K562 (cell line): ENCODE measurements around the gene CELSR1. TPM values are rescaled to one million over a fixed set of nuclear protein-coding genes. Genes with fewer than 3 reads are reported as not detected.

Experiments used
- ZNF354B ChIP-seq: fragments of 250-450 bp; sonication (Bioruptor Pico); IDR thresholded peaks from 2 replicates; pipeline ENCODE4 v1.4.0; 2020
- polyA plus RNA-seq, 8 experiments: library from polyadenylated mRNA; depleted of rRNA in 4 of 8; stranded (reverse) in 5 of 8; unstranded in 3 of 8; fragments of >200 nt; fragmentation: Nextera tagmentation in 2 of 8; fragmentation: Illumina TruSeq in 1 of 8; extraction: Ambion mirVana in 2 of 8; extraction: Trizol in 1 of 8; gene quantifications; 2 replicates each; pipeline versions ENCODE4 v1.2.1 to v1.2.3, GENCODE V29; 2011 to 2014; ENCODE audit warnings: inconsistent platforms in 1 of 8, missing spikeins in 1 of 8
- total RNA-seq, 7 experiments: library from RNA; depleted of rRNA in 6 of 7; stranded (reverse); fragments of >200 nt in 6 of 7; fragmentation: Illumina TruSeq in 2 of 7; extraction: Trizol in 2 of 7; gene quantifications; 2 replicates each; pipeline versions ENCODE4 v1.2.1 to v1.2.3, GENCODE V29; 2011 to 2021; ENCODE audit warnings: low replicate concordance in 1 of 7
- TF ChIP-seq, protein P1 (sequence below): sonication (generic); formaldehyde crosslinking; IDR thresholded peaks from 2 replicates; pipeline ENCODE4 v1.8.0; 2022; ENCODE audit warnings: missing genetic modification reagents, mild to moderate bottlenecking, moderate library complexity, borderline replicate concordance
- TF ChIP-seq, protein P2 (sequence below): fragments of 250-450 bp; sonication (Bioruptor Pico); IDR thresholded peaks from 2 replicates; pipeline ENCODE4 v1.5.0; 2021; ENCODE audit warnings: mild to moderate bottlenecking, moderate library complexity
- TF ChIP-seq, protein P3 (sequence below): fragments of 450-650 bp; formaldehyde crosslinking; IDR thresholded peaks from 2 replicates; pipeline ENCODE4 v1.4.0; 2020; ENCODE audit warnings: mild to moderate bottlenecking, moderate library complexity

Gene CELSR1
- total and polyA plus RNA-seq, 9 of the 15 experiments (the other 6 are each of a cell fraction or from before 2014, with no cell fraction given): under 0.01 to 0.09 TPM; not detected in 7

- TF ChIP-seq, protein P1, sequence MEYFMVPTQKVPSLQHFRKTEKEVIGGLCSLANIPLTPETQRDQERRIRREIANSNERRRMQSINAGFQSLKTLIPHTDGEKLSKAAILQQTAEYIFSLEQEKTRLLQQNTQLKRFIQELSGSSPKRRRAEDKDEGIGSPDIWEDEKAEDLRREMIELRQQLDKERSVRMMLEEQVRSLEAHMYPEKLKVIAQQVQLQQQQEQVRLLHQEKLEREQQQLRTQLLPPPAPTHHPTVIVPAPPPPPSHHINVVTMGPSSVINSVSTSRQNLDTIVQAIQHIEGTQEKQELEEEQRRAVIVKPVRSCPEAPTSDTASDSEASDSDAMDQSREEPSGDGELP: no peak
- no peak for TF ChIP-seq ZNF354B
- TF ChIP-seq, protein P2, sequence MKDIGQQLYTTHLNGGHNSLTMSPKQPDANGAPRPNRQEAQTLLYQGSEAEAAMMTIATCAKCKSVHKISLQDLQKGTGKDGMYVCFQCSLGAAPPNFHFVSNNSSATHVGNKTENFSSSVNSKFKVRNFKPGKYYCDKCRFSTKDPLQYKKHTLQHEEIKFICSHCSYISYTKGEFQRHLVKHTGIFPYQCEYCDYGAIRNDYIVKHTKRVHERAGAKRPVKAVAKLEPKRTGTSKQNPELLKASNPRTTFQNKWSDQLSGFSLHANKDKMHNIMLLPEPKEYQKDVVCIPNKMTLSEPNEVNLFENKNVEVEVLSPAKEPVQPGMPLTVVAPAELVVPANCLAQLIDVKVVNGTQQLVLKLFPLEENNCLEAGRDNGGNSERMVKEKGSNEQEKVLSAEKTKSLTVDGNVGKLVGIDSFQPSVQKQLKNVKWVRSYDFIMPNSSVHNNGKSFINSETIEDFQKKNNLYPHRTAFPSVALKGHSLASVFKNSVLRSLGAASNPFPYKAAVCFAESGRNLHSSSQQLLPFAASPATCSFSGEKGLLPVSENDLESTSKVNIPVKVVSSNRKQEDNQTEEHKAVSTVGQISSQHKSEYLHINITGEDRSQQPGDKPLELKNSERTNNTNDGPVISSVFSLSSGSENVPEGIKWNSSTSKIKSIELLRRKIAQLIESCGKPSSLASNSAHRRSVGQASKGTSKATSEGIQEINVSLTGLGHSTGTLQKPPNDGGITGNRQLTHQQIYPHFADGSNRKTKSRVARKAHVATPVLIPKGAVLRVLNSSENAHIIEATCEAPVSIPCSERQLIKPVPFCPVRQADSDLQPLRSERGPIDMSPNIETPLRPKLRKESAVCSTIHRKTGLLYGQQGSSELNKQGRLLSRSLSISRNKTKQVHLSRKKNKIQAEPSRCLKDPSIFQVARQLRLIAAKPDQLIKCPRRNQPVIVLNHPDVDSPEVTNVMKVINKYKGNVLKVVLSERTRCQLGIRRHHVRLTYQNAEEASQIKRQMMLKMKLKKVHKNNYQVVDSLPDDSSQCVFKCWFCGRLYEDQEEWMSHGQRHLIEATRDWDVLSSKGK (CRISPR knock-in tag): no peak
- TF ChIP-seq, protein P3, sequence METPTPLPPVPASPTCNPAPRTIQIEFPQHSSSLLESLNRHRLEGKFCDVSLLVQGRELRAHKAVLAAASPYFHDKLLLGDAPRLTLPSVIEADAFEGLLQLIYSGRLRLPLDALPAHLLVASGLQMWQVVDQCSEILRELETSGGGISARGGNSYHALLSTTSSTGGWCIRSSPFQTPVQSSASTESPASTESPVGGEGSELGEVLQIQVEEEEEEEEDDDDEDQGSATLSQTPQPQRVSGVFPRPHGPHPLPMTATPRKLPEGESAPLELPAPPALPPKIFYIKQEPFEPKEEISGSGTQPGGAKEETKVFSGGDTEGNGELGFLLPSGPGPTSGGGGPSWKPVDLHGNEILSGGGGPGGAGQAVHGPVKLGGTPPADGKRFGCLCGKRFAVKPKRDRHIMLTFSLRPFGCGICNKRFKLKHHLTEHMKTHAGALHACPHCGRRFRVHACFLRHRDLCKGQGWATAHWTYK (CRISPR knock-in tag): no peak
These were observed 31.8 kb upstream of the CELSR1 start (continued) for GRCh38 chr22:46569055-46569847.
